GM18867 (cell line): ENCODE measurements around the gene RMND5B.

Experiments used
- ATAC-seq: cut with Tn5 transposase; IDR thresholded peaks from one replicate; pipeline ENCODE4 v1.9.1; 2021; ENCODE audit warnings: mild to moderate bottlenecking, moderate library complexity; ENCODE audit not compliant: unreplicated experiment

RMND5B gene

DNA sequence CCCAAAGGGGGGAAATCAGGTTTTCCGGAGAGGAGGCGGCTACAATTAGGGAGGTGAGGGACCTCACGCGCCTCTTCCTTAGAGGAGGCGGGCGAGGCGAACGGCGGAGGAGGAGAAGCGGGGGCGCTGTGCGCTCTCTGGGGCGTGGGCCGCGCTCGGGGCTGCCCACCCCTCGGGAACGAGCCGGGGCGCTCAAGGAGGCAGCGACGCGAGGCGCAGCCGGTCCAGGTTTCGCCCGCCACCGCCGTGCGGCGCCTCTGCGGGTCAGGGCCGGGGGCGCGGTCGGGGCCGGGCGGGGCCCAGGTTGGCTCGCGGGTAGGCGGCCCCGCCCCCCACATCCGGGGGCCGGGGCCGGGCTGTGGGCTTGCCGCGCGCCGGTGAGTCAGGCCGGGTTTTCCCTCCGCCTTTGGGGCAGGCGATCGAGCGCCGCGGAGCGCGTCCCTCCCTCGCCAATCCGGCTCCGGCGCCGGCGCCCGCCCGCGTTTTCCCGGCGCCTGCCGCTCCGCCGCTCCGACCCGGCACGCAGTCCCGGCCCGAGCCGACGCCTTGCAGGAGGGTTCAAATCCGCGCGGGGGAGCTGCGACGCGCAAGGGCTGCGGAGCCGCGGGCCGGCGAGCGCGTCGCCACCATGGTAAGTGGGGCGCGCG is 17.6 kb upstream of the RMND5B start, which contains the start of gene N4BP3:
N4BP3 (plus strand) TSS at position 392 of the 647 bp plus-strand sequence. CDS start 6,052 bp downstream, outside the sequence.
- peak; percentile 64 for ATAC-seq

DNA sequence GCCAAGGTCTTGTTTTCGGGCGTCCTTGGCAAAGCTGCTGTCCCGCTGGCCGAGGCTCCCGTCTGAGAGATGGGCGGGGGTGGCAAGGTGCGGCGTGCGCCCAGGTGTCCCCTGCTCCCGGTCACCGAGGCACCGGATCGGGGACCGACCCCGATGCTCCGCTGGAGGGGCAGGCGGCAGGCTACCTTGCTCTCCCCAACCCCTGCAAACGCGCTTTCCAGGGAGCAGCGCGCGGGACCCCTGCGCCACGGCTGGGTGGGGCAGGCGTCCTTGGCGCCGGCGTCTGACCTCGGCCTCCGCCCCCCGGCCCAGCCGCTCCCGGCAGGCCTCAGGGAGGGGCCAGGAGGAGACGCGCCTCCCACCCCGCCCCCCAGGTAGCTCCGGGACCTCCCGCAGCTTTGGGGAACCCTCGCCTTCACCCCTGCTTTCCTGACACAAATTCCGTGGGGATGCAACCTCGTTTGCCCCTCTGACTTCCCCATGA is 16.9 kb upstream of the RMND5B start:
- ATAC-seq = no peak

DNA sequence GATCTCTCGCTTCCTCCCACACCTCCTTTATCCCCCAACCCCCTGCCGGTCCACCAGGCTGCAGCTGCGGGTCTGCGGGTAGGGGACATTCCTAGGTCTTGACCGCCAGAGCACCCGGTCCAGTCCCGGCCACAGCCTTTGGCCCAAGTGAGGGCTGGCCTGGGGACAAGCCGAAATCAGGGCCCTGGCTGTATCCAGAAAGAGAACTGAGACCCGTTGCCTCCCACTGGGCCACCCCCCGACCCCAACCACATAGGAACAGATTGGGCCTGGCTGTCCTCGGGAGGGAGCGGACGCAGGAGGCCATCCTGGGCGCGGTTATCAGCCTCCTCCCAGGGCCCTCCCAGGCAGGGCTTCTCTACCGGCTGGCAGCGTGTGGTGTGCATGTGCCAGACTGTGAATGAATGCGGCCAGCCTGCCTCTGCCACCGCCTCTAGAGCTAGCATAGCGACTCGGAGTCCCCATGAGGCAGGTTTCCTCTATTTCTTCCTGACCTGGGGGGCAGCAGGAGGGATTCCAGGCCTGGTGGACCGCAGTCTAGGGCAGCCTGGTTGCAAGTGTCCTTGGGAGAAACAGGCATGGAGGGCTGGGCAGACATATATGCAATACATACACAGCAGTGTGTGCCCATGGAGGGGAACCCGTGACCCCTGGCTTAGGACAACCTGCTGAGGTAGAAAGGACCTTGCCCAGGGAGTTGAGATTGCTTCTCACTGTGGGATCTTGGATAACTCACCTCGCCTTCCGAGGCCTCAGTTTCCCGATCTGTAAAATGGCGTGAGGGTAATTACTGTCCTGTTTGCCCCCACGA is 16.3 kb upstream of the RMND5B start:
- ATAC-seq = no peak

DNA sequence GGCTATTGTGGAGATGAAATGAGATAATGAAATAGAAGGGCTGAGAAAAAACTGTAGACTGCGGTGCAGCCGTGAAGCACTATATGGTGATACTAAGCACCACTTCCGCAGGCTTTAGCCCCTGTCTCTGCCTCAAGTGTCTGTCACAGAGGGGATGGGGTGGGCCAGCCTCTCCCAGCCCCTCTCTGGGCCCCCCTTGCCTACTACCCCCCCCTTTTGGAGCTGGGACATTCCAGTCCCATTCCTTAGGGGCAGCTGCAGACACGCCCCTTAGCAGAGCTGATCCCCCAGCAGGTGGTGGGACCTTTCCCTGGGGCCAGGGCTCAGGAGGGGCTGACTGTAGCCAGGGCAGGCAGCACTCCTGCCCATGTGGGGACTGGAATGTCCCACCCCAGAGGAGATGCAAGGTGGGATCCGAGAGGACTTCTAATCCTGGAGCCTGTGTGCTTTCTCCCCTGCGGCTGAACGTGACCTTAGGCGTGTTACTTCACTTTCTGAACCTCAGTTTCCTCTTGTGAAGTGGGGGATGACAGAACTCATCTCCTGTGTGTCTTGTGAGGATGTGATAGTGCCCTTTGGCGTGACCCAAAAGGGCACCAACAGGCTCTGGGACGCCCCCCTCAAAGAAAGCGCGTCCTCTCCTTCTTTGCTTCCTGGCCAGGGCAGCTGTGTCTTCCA is 15.5 kb upstream of the RMND5B start:
- ATAC-seq = peak; percentile 22

DNA sequence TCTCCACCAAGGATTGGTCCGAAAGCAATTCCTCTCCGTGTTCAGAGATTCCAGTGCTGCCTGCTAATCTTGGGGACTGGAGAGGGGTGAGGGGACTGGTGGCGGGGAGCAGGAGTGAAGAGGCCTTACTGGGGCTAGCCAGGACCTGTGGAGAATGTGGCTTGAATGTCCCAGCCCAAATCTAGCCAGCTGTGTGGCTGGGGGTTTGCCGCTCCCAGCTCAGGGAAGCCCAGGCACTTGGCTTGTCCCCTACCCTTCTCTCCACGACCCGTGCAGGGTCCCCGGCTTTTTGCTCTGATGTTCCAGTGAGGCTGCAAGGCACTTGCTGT is 15.0 kb upstream of the RMND5B start:
- no peak for ATAC-seq

DNA sequence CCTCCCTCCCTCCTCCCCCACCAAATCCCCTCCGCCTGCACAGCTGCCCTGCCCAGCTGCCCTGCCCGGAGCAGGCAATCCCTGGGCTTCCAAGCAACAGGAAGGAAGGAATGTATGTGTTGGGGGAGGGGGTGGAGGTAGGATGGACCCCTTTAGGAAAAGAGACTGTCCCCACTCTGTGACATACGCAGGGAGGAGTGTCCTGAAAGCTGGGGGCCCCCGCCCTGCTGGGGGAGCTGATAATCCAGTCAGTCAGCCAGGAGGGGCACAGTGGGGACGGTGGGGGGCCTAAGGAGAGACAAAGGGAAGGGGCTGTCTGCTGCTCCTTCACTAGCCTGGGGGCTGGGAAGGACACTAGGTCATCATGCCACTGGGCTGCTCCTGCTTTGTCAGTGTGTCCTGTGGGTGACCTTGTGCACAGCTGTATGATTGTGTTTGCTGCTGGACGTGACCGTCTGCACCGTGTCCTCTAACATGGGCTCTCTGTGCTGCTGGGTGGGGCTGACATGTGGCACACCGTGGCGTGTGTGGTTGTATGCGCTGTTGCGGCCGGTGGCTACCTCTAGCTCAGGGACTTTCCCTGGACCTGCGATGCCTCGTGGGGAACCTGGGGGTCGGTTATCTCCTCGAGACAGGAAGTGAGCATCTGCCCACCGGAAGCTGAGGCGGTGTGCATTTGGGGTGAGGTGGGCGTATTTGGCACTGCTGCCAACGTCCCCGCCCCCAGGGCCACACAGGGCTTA is 14.5 kb upstream of the RMND5B start:
- ATAC-seq = peak; percentile 29

DNA sequence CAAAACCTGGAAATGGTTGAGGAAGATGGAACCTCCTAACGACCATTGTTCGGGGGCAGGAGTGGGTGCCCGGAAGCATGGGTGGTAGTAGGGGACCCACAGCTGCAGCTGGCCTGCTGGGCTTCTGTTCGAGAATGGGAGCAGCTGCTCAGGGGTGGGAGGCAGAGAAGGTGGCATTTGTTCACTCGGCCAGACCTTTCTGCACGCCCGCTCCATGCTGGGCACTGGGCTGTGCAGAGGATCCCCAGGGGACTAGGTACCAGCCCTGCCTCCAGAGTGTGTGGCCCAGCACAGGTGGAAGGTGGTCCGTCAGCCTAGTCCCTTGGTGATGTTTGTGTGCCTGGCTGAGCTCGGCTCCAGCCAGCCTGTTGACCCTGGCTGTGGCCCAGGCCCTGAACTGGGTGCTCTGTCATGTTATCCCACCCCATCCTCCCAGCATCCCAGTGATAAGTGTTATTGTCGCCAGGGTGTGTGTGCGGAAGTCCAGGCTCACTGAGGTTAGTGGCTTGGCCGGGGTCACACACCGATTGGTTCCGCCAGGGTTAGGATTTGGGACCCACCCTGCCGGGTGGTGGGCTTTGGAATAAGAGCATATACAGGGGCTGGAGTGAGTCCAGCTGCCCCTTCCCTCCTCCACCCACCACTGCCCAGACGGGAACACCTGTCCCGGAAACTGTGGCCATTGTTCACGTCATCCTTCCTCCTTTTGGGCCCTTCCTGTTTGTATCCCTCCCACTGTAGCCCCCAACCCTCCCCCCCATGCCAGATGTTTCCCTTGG is 12.7 kb upstream of the RMND5B start:
- no peak for ATAC-seq

DNA sequence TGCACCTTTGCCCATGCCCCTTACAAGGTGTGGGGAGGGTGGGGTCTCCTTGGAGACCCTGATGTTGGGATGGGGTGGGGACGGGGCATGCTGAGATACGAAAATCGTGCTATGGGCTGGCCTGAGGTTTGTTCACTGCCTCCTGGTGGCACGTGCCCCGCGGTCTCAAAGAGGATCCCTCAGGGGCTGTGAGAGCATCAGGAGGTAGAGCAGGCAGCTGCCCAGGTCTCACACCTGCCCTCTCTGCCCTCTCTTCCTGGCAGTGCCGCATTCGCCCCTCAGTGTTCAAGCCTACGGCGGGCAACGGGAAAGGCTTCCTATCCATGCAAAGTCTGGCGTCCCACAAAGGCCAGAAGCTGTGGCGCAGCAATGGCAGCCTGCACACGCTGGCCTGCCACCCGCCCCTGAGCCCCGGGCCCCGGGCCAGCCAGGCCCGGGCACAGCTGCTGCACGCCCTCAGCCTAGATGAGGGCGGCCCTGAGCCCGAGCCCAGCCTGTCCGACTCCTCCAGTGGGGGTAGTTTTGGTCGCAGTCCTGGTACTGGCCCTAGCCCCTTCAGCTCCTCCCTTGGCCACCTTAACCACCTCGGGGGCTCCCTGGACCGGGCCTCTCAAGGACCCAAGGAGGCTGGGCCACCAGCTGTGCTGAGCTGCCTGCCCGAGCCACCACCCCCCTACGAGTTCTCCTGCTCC is 10.8 kb upstream of the RMND5B start:
- ATAC-seq = no peak

DNA sequence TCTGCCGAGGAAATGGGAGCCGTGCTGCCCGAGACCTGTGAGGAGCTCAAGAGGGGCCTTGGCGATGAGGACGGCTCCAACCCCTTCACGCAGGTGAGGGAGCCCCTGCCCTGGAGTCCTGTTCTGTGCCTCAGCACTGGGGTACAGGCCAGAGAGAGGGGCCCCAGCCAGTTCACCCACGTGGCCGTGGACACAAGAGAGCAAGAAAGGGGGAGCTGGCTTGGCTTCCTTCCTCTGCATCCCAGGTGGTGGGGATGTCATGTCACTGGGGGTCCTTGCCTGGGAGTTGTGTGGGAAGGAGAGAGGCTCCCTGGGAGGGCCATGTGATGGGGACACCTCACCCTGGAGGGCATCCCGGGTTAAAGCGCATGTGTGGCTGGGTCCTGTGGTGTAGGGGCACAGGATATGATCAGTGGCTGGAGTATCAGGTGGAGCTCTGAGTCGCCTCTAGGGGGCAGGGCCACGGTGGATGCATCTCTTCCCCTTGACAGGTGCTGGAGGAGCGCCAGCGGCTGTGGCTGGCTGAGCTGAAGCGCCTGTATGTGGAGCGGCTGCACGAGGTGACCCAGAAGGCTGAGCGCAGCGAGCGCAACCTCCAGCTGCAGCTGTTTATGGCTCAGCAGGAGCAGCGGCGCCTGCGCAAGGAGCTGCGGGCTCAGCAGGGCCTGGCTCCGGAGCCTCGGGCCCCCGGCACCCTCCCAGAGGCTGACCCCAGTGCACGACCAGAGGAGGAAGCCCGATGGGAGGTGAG is 10.0 kb upstream of the RMND5B start:
- ATAC-seq = peak; percentile 90

DNA sequence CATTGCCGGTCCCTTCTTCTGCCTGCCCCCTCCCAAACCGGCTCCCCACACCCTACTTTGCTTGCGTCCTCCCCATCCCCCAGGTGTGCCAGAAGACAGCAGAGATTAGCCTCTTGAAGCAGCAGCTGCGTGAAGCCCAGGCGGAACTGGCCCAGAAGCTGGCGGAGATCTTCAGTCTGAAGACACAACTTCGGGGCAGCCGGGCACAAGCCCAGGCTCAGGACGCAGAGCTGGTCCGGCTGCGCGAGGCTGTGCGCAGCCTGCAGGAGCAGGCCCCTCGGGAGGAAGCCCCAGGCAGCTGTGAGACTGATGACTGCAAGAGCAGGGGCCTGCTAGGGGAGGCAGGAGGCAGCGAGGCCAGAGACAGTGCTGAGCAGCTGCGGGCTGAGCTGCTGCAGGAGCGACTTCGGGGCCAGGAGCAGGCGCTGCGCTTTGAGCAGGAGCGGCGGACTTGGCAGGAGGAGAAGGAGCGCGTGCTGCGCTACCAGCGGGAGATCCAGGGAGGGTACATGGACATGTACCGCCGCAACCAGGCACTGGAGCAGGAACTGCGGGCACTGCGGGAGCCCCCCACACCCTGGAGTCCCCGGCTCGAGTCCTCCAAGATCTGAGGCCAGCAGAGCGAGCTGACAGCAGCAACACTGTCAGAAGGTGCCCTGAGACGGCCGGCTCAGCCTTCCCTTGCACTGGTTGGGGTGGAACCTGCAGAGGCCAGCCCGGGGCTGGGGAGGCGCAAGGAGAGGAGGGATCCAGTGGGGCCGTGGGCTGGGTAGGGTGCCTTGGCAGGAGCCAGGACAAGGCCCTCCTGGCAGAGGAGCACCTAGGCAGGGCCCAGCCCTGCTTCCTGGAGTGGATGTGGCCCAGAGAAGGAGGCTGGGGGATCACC is 9.2 kb upstream of the RMND5B start:
- no peak for ATAC-seq

DNA sequence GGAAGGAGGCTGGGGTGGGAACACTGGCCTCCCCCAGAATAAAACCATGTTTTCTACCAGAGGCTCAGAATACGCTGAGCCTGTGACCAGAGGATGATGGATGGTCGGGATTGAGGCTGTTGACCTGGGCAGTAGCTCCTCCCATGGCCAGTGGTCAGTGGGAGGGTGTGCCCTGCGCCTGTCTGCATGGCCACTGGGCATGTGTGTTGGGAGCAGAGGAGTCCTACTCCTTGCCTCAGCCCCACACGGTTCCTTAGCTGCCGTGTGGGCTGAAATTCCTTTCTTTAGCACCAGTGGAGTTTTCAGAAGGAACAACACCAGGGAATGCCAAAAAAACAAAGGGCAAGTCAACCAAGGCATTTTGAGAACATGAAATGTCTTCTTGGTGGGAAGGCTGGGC is 8.5 kb upstream of the RMND5B start:
- no peak for ATAC-seq

DNA sequence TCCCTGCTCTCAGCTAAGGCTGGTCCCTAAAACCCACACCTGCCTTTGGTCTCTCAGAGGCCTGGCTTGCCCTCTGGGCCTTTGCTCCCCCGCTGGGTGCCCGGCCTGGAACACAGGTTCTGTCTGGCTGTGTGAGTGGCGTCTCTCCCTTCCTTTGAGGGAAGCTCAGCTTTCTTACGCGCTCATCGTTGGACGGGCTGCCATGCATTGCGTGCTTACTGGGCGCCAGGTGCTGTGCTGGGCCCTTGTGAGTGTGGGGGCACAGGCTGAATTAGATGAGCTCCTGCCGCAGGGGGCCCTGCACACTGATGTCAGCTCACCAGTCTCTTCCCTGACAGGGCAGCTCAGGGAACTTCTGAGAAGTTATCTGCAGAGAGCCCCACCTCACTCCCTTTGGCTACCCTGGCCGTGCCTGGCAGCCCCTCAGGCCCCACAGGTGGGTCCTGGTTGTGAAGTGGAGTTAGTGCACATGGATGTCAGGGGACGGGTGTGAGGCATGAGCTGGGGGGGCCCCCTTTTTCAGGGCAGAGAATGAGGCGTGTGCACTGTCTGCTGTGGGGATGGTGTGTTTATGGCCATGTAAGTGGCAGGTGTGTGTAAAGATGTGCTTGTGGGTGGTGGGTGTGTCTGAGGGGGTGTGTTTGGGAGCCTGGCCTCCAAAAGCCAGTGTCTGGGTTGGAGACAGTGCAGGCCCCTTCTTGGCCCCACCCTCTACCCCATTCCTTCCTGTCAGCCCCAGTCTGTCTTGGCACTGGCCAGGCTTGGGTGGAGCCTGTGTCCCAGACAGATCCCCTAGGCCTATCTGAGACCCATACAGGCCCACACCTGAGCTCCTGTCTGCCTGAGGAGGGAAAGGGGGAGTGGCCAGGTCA is 7.5 kb upstream of the RMND5B start:
- no peak for ATAC-seq

DNA sequence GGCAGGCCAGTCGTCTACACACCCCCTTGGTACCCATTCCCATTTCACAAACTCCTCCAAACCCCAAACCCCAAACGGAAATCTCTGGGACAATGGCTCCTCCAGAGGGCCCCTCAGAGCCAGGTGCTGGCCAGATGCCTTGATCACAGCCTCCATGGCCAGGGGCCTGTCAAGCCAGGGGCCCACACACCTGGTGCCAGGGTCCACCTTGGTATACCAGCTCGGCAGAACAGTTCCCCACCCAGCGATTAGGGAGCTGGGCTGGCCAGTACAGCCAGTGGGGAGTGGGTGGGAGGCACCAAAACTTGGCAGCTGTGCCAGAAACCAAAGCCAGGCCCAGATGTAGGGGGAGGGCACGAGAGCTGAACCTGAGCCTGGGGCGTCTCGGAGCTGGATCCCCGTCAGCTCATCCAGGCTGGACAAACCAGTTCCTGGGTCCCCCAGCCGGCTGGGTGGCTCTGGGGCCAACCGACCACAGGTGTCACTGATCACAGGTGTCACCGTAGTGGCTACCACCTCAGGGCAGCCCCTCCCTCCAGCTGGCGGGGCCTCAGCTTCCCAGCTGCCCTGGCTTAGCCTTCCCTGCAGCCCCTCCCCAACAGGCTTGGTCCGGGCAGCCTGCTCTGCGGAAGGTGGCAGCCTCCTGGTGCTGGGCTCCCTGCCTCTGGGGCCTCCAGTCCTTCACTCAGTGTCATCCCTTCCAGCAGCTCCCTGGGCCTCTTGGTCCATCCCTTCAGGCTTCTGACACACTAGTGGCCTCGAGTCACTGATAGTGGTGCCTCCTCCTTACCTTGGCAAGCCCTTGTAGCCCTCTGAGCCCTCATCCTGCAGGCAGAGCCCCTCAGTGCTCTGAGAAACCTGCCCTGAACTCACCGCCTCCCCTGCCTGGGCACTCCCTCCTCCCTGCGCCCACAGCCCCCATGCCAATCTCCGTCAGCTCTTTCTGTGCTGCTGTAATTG is 6.6 kb upstream of the RMND5B start:
- no peak for ATAC-seq

DNA sequence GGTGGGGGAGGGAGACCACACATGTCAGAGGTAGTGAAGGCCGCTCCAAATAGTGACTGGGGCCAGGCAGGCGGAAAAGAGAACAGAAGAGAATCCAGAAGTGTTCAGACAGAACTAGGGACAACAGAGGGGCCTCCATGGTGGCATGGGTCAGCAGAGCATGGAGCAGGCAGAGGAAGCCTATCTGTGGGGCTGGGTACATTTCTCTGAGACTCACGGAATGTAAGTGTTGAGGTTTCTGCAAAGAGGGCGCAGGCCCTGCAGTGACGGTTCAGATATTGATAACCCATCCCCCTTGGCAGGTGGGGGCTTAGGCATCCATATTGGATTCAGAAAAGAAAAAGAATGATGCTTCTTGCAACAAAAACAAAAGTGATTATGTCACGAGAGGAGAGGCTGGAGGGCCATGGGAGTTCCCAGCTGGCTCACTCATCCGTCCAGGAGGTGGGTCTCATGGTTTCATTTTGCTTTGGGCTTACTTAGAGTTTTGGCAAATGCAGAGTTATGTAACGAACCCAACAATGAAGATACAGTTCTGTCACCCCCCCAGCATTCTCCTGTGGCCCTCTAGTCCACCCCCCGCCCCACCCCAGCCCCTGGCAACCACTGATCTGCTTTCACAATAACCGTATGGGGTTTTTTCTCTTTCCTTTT is 5.4 kb upstream of the RMND5B start:
- no peak for ATAC-seq

DNA sequence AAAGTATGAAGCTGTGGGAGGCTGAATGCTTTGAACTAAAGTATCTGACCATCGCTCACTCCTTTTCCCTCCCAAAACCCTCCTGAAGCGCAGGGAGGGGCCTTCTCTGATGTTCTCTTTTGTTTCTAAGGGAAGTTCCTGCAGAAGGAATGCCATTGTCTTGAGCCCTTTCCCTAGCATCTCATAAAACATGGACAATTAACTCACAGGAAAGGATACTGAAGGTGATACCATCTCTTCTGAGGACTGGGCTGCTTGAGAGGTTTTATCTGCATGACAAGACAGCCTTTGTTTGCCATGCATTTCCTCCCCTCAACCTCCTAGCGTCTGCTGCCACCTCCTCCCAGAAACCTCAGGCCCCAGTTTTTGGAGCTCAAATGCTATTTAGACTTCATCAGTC is 4.3 kb upstream of the RMND5B start:
- no peak for ATAC-seq
